PFSK-1 (cell line): ENCODE measurements around the gene MUC3A.

Experiments used
- FOXP2 ChIP-seq: optimal IDR thresholded peaks from 2 replicates; pipeline ENCODE3; 2011; ENCODE audit warnings: borderline replicate concordance, control low read depth, inconsistent platforms; ENCODE audit not compliant: insufficient read depth; ENCODE audit errors: extremely low read length, extremely low read depth
- POLR2AphosphoS5 ChIP-seq: IDR thresholded peaks from 2 replicates; pipeline ENCODE4 v1.6.1; 2012; ENCODE audit warnings: low read depth, mild to moderate bottlenecking, control low read depth, low read length, moderate library complexity
- REST ChIP-seq, 2 experiments: IDR thresholded peaks; 2 replicates each; pipeline versions ENCODE4 v1.6.1 to v1.8.0; 2011 to 2012; ENCODE audit warnings: low read depth in 2 of 2, low read length in 2 of 2, control low read depth in 1 of 2, inconsistent platforms in 1 of 2, mild to moderate bottlenecking in 1 of 2, moderate library complexity in 1 of 2; ENCODE audit not compliant: insufficient read depth in 1 of 2
- SIN3A ChIP-seq: IDR thresholded peaks from 2 replicates; pipeline ENCODE4 v1.6.1; 2012; ENCODE audit warnings: mild to moderate bottlenecking, low read length, moderate library complexity, borderline replicate concordance; ENCODE audit not compliant: insufficient read depth
- TAF1 ChIP-seq: IDR thresholded peaks from 2 replicates; pipeline ENCODE4 v1.6.1; 2012; ENCODE audit warnings: low read length, control low read depth, borderline replicate concordance; ENCODE audit not compliant: insufficient read depth

The MUC3A gene

DNA sequence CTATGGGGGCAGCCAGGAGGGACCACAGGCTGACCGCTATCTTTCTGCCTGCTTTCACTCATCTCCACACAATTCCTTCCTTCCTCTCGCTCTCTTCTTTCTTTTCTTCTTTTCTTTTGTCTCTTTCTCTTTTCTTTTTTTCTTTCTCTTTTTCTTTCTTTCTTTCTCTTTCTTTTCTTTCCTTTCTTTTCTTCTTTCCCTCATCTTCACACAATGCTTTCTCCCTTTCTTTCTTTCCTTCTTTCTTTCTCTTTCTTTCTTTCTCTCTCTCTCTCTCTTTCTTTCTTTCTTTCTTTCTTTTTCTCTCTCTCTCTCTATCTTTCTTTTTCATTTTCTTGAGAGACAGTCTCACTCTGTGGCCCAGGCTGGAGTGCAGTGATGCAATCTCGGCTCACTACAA, 13.2 kb downstream of the MUC3A start:
- TF ChIP-seq SIN3A (no peak), POLR2AphosphoS5 (no peak), FOXP2 (no peak), REST (IDR thresholded peaks at IDR 0.05; ENCODE audit: insufficient read depth in 1 of 2, low read depth in 2 of 2, low read length in 2 of 2) (no peak), TAF1 (no peak)

GRCh38 chr7:100963386-100963785, 14.1 kb downstream of the MUC3A start:
- TF ChIP-seq FOXP2 (no peak), TAF1 (no peak), POLR2AphosphoS5 (no peak), REST (IDR thresholded peaks at IDR 0.05; ENCODE audit: insufficient read depth in 1 of 2, low read depth in 2 of 2, low read length in 2 of 2) (no peak), SIN3A (no peak)

DNA sequence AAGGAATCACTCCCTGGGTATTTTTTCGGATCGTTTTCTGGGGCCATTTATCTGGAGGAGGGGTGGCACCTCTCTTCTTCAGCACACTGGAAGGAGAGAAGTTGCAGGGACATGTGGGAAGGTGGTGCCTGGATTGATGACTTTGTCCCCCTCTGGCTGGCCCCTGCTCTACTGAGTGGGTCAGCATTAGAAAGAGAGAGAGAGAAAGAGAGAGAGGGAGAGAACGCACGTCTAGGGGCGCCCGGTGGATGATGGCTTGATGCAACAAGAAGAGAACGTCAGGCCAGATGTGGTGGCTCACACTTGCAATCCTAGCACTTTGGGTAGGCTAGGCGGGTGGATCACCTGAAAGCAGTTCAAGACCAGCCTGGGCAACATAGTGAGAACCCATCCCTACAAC, 14.5 kb downstream of the MUC3A start:
- TF ChIP-seq POLR2AphosphoS5 (no peak), FOXP2 (no peak), REST (IDR thresholded peaks at IDR 0.05; ENCODE audit: insufficient read depth in 1 of 2, low read depth in 2 of 2, low read length in 2 of 2) (no peak), SIN3A (no peak), TAF1 (no peak)

GRCh38 chr7:100964630-100965029, 15.3 kb downstream of the MUC3A start:
- TF ChIP-seq TAF1: no peak
- no peak for TF ChIP-seq POLR2AphosphoS5
- no peak for TF ChIP-seq SIN3A
- no peak for TF ChIP-seq FOXP2
- no peak for TF ChIP-seq REST (IDR thresholded peaks at IDR 0.05; ENCODE audit: insufficient read depth in 1 of 2, low read depth in 2 of 2, low read length in 2 of 2)

DNA sequence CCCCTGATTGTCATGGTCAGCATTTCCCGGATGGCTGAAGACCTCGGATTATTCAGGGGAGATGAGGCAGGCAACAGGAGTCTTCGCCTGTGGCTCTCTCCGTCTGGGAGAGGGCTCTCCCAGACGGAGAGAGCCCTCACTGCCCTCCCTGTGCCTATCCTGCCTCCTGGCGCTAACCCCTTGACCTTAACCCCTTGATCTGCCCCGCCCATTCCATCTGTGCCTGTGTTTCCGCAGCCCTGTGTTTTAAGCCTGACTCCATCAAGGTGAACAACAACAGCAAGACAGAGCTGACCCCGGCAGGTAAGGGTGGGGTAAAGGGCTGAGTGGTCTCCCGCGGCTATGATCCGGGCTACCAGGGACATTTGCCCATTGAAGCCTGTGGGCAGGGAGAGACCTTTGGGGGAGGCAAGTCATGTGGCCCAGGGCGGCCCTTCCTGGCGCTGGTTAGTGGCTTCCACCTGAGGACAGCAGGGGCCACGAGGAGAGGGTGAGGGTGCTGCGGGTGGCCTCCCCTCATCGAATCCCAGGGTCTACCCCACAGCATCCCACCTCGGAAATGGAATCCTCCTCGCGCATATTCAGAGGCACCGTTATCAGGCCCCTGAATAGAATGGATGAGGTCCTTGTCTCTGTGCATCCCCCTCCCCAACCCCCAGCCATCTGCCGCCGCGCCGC, 15.8 kb downstream of the MUC3A start:
- TF ChIP-seq FOXP2: no peak
- no peak for TF ChIP-seq TAF1
- no peak for TF ChIP-seq REST (IDR thresholded peaks at IDR 0.05; ENCODE audit: insufficient read depth in 1 of 2, low read depth in 2 of 2, low read length in 2 of 2)
- TF ChIP-seq SIN3A: no peak
- TF ChIP-seq POLR2AphosphoS5: no peak
